Caco-2 (cell line): ENCODE measurements around the gene GMIP. TPM values are rescaled to one million over a fixed set of nuclear protein-coding genes. Genes with fewer than 3 reads are reported as not detected.

ENCODE experiments used
- BruUV-seq: library from RNA; stranded (reverse); fragments of 400-500 nt; replicated peaks from 2 replicates; lab custom pipeline; 2021; lab: Mats Ljungman, UMichigan
- CTCF ChIA-PET: fragments of 300-600 bp; sonication (Branson Sonifier 250); formaldehyde crosslinking; loops from one replicate; lab custom pipeline; 2022; ENCODE audit warnings: antibody characterized with exemption; lab: Charles Lee
- POLR2A ChIA-PET: fragments of 300-600 bp; sonication (Branson Sonifier 250); formaldehyde crosslinking; loops from one replicate; lab custom pipeline; 2022; ENCODE audit warnings: antibody characterized with exemption; lab: Charles Lee
- DNase-seq, 2 experiments: peaks; one replicate each; pipeline versions ENCODE4 v3.0.0 to v3.0.0-alpha.2; 2020 to 2022
- H3K27me3 ChIP-seq: replicated peaks from 2 replicates; pipeline ENCODE4 v1.6.0; 2011; ENCODE audit warnings: low read length; ENCODE audit not compliant: control insufficient read depth, insufficient read depth
- H3K36me3 ChIP-seq: 2 replicates; pipeline ENCODE4 v1.5.1; 2011; ENCODE audit warnings: low read length; ENCODE audit not compliant: control insufficient read depth, insufficient read depth
- H3K4me1 ChIP-seq: fragments of 250-450 bp; sonication (Bioruptor Pico); 2 replicates; pipeline ENCODE4 v1.5.1; 2020; ENCODE audit warnings: mild to moderate bottlenecking
- H3K4me3 ChIP-seq: 2 replicates; pipeline ENCODE4 v1.5.1; 2011; ENCODE audit warnings: low read depth, mild to moderate bottlenecking, control low read depth, low read length
- H3K9me3 ChIP-seq: fragments of 250-450 bp; sonication (Bioruptor Pico); 2 replicates; pipeline ENCODE4 v1.5.1; 2020; ENCODE audit warnings: mild to moderate bottlenecking, moderate library complexity
- H3K27ac Mint-ChIP-seq: one replicate; pipeline ENCODE4 v1.8.0; 2022; ENCODE audit warnings: mixed read lengths; ENCODE audit not compliant: unreplicated experiment
- H3K27me3 Mint-ChIP-seq: one replicate; pipeline ENCODE4 v1.8.0; 2022; ENCODE audit warnings: mixed read lengths; ENCODE audit not compliant: insufficient read depth, unreplicated experiment
- H3K36me3 Mint-ChIP-seq: one replicate; pipeline ENCODE4 v1.8.0; 2022; ENCODE audit warnings: mild to moderate bottlenecking, mixed read lengths; ENCODE audit not compliant: insufficient read depth, unreplicated experiment
- H3K4me1 Mint-ChIP-seq: one replicate; pipeline ENCODE4 v1.8.0; 2022; ENCODE audit warnings: low read depth, mixed read lengths; ENCODE audit not compliant: unreplicated experiment
- H3K4me3 Mint-ChIP-seq: one replicate; pipeline ENCODE4 v1.8.0; 2022; ENCODE audit warnings: mild to moderate bottlenecking, moderate library complexity, mixed read lengths; ENCODE audit not compliant: unreplicated experiment
- H3K9me3 Mint-ChIP-seq: one replicate; pipeline ENCODE4 v1.8.0; 2022; ENCODE audit warnings: mixed read lengths; ENCODE audit not compliant: unreplicated experiment
- CTCF ChIP-seq, 2 experiments: fragments of 200-600 bp in 1 of 2; IDR thresholded peaks; 1 replicate in 1 of 2; 2 replicates in 1 of 2; pipeline versions ENCODE4 v1.5.1 to v1.8.0; 2011 to 2022; ENCODE audit warnings: antibody characterized with exemption in 1 of 2, control low read depth in 1 of 2, inconsistent platforms in 1 of 2, low read depth in 1 of 2, low read length in 1 of 2, mild to moderate bottlenecking in 1 of 2, moderate library complexity in 1 of 2; ENCODE audit not compliant: insufficient read depth in 1 of 2, severe bottlenecking in 1 of 2, unreplicated experiment in 1 of 2
- intact Hi-C: fragments of 100-400 bp; cut with micrococcal nuclease; formaldehyde crosslinking; loops from one replicate; pipeline ENCODE4 v1.10.0; 2022; ENCODE audit not compliant: unreplicated experiment
- total RNA-seq: library from RNA; stranded (reverse); gene quantifications from 2 replicates; pipeline ENCODE4 v1.2.3, GENCODE V29; 2022

Gene GMIP
- total RNA-seq, 1 experiment from 2014 or later: 8.6 TPM

- no TSS peak for BruUV-seq
- H3K27ac Mint-ChIP-seq: no peak overlapping the region
- TF ChIP-seq CTCF (IDR thresholded peaks at IDR 0.05; ENCODE audit: insufficient read depth in 1 of 2, low read depth in 1 of 2, low read length in 1 of 2, severe bottlenecking in 1 of 2, unreplicated experiment in 1 of 2): no peak
These were observed 8.1 kb downstream of the GMIP start for GRCh38 chr19:19635313-19635702.

GRCh38 chr19:19634516-19635312 lies 8.7 kb downstream of the GMIP start:
- no peaks in the 10 kb centered on the region for H3K27me3 ChIP-seq
- Mint-ChIP-seq H3K9me3 (no peaks in the 10 kb centered on the region), H3K27ac (no peak overlapping the region), H3K36me3 (peaks cover 28% of the 10 kb centered on the region), H3K4me3 (no peak overlapping the region), H3K4me1 (no peaks in the 10 kb centered on the region), H3K27me3 (no peaks in the 10 kb centered on the region)
- intact Hi-C loops: no loop called here
- no peak overlapping the region for H3K4me3 ChIP-seq
- TF ChIP-seq CTCF (IDR thresholded peaks at IDR 0.05; ENCODE audit: insufficient read depth in 1 of 2, low read depth in 1 of 2, low read length in 1 of 2, severe bottlenecking in 1 of 2, unreplicated experiment in 1 of 2): no peak
- H3K9me3 ChIP-seq: no peaks in the 10 kb centered on the region
- BruUV-seq: no TSS peak
- no peaks in the 10 kb centered on the region for H3K4me1 ChIP-seq
- ChIA-PET CTCF (no interaction called here), POLR2A (no interaction called here)
- no peaks in the 10 kb centered on the region; the same call in 1 of the 2 replicates for H3K36me3 ChIP-seq
- DNase-seq: no peak

More at GRCh38 chr19:19635313-19635702, 8.1 kb downstream of the GMIP start:
- H3K36me3 Mint-ChIP-seq: peaks cover 33% of the 10 kb centered on the region
- no peak for DNase-seq
- no peak overlapping the region for H3K4me3 Mint-ChIP-seq
- Histone ChIP-seq H3K4me3 (no peak overlapping the region), H3K9me3 (no peaks in the 10 kb centered on the region), H3K36me3 (no peaks in the 10 kb centered on the region; the same call in 1 of the 2 replicates), H3K4me1 (no peaks in the 10 kb centered on the region), H3K27me3 (no peaks in the 10 kb centered on the region)
- H3K27me3 Mint-ChIP-seq: no peaks in the 10 kb centered on the region
- intact Hi-C loops: no loop called here
- ChIA-PET POLR2A (no interaction called here), CTCF (no interaction called here)
- no peaks in the 10 kb centered on the region for H3K4me1 Mint-ChIP-seq
- H3K9me3 Mint-ChIP-seq: no peaks in the 10 kb centered on the region

- Histone ChIP-seq H3K36me3 (no peaks in the 10 kb centered on the region; the same call in 1 of the 2 replicates), H3K27me3 (no peaks in the 10 kb centered on the region), H3K4me3 (no peak overlapping the region), H3K4me1 (no peaks in the 10 kb centered on the region), H3K9me3 (no peaks in the 10 kb centered on the region)
- peaks cover 24% of the 10 kb centered on the region for H3K36me3 Mint-ChIP-seq
- ChIA-PET CTCF (no interaction called here), POLR2A (no interaction called here)
- H3K9me3 Mint-ChIP-seq: no peaks in the 10 kb centered on the region
- no peaks in the 10 kb centered on the region for H3K27me3 Mint-ChIP-seq
- no peak for DNase-seq
- no peak overlapping the region for H3K4me3 Mint-ChIP-seq
- BruUV-seq: no TSS peak
- peak overlapping the region; percentile 11 for H3K27ac Mint-ChIP-seq
- no peak for TF ChIP-seq CTCF (IDR thresholded peaks at IDR 0.05; ENCODE audit: insufficient read depth in 1 of 2, low read depth in 1 of 2, low read length in 1 of 2, severe bottlenecking in 1 of 2, unreplicated experiment in 1 of 2)
- intact Hi-C loops: no loop called here
- H3K4me1 Mint-ChIP-seq: no peaks in the 10 kb centered on the region
These were observed 9.5 kb downstream of the GMIP start for GRCh38 chr19:19633711-19634515.
